Raji (cell line): ENCODE data around the gene ZBED1.

Experiments used
- POLR2A ChIP-seq: IDR thresholded peaks from 2 replicates; pipeline ENCODE4 v1.6.1; 2011; ENCODE audit warnings: low read depth, low read length, control low read depth; ENCODE audit not compliant: insufficient read depth

The ZBED1 gene

GRCh38 chrX:2445662-2446623 lies 54.8 kb downstream of the ZBED1 start:
- no peak for TF ChIP-seq POLR2A

GRCh38 chrX:2442694-2443093 lies 58.1 kb downstream of the ZBED1 start:
- TF ChIP-seq POLR2A = no peak

GRCh38 chrX:2441466-2441865 lies 59.3 kb downstream of the ZBED1 start:
- no peak for TF ChIP-seq POLR2A

GRCh38 chrX:2439613-2440012 lies 61.2 kb downstream of the ZBED1 start:
- no peak for TF ChIP-seq POLR2A
